Calu3 (cell line): ENCODE measurements around the gene CDKAL1. TPM values are rescaled to one million over a fixed set of nuclear protein-coding genes. Genes with fewer than 3 reads are reported as not detected.

ENCODE experiments used
- BruUV-seq: library from RNA; stranded (reverse); fragments of 400-500 nt; replicated peaks from 2 replicates; lab custom pipeline; 2021; lab: Mats Ljungman, UMichigan
- CTCF ChIA-PET: fragments of 300-600 bp; sonication (Branson Sonifier 250); formaldehyde crosslinking; loops from one replicate; lab custom pipeline; 2022; ENCODE audit warnings: antibody characterized with exemption; lab: Charles Lee
- DNase-seq: peaks from one replicate; pipeline ENCODE4 v3.0.0; 2022
- H3K27ac Mint-ChIP-seq: one replicate; pipeline ENCODE4 v1.8.0; 2022; ENCODE audit warnings: mixed read lengths; ENCODE audit not compliant: unreplicated experiment
- H3K27me3 Mint-ChIP-seq: one replicate; pipeline ENCODE4 v1.8.0; 2022; ENCODE audit warnings: mixed read lengths; ENCODE audit not compliant: unreplicated experiment
- H3K36me3 Mint-ChIP-seq: one replicate; pipeline ENCODE4 v1.8.0; 2022; ENCODE audit warnings: mild to moderate bottlenecking, moderate library complexity, mixed read lengths; ENCODE audit not compliant: insufficient read depth, unreplicated experiment
- H3K4me1 Mint-ChIP-seq: one replicate; pipeline ENCODE4 v1.8.0; 2022; ENCODE audit warnings: mild to moderate bottlenecking, low read depth, mixed read lengths; ENCODE audit not compliant: unreplicated experiment
- H3K4me3 Mint-ChIP-seq: one replicate; pipeline ENCODE4 v1.8.0; 2022; ENCODE audit warnings: mild to moderate bottlenecking, low read depth, moderate library complexity, mixed read lengths; ENCODE audit not compliant: unreplicated experiment
- H3K9me3 Mint-ChIP-seq: one replicate; pipeline ENCODE4 v1.8.0; 2022; ENCODE audit warnings: low read depth, mixed read lengths; ENCODE audit not compliant: unreplicated experiment
- CTCF ChIP-seq: fragments of 200-600 bp; IDR thresholded peaks from one replicate; pipeline ENCODE4 v1.8.0; 2022; ENCODE audit warnings: antibody characterized with exemption; ENCODE audit not compliant: unreplicated experiment
- intact Hi-C: fragments of 100-400 bp; cut with micrococcal nuclease; formaldehyde crosslinking; loops from one replicate; pipeline ENCODE4 v1.10.0; 2022; ENCODE audit not compliant: unreplicated experiment
- total RNA-seq: library from RNA; stranded (reverse); gene quantifications from 2 replicates; pipeline ENCODE4 v1.2.3, GENCODE V29; 2022

Gene CDKAL1
- total RNA-seq, 1 experiment from 2014 or later, result 39.6 TPM

GRCh38 chr6:21159465-21159864, 625.2 kb downstream of the CDKAL1 start:
- no peak overlapping the region for H3K4me3 Mint-ChIP-seq
- no peaks in the 10 kb centered on the region for H3K27me3 Mint-ChIP-seq
- CTCF ChIA-PET, result interaction anchor here (0.7 kb wide), 2 partner anchors 11 to 31 kb away, joined by 4 to 6 read pairs; no protein-coding TSS in a partner anchor
- intact Hi-C loops, result no loop called here
- DNase-seq, result no peak
- no TSS peak for BruUV-seq
- H3K36me3 Mint-ChIP-seq, result no peaks in the 10 kb centered on the region
- H3K9me3 Mint-ChIP-seq, result no peaks in the 10 kb centered on the region
- TF ChIP-seq CTCF, result no peak
- peaks cover 8% of the 10 kb centered on the region for H3K4me1 Mint-ChIP-seq
- no peak overlapping the region for H3K27ac Mint-ChIP-seq

DNA sequence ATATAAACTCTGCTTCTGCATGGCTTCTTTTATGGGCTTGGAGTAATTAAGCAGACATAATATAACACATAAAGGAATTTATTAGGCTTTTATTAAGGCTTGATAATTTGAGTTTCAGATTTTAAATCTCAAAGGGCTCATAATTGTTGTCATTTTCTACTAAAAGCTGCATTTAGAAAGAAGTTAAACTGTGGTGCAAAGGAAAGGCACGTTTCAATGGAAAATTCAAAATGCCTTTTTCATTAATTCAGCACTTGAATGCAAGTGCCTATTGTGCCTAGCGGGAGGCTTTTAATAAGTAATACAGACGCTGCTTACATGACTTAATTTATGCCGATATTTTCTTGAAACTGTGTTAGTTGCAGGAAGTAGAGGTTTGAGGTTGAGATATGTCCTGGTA, 627.5 kb downstream of the CDKAL1 start:
- Mint-ChIP-seq H3K4me1 (peaks cover 16% of the 10 kb centered on the region), H3K4me3 (no peak overlapping the region), H3K9me3 (no peaks in the 10 kb centered on the region), H3K27me3 (no peaks in the 10 kb centered on the region), H3K27ac (no peak overlapping the region), H3K36me3 (no peaks in the 10 kb centered on the region)
- intact Hi-C loops, result no loop called here
- no peak for TF ChIP-seq CTCF
- BruUV-seq, result no TSS peak
- no peak for DNase-seq
- CTCF ChIA-PET, result no interaction called here

GRCh38 chr6:21163110-21163837, 629.0 kb downstream of the CDKAL1 start:
- Mint-ChIP-seq H3K4me3 (no peak overlapping the region), H3K27me3 (no peaks in the 10 kb centered on the region), H3K36me3 (no peaks in the 10 kb centered on the region), H3K27ac (no peak overlapping the region), H3K9me3 (no peaks in the 10 kb centered on the region), H3K4me1 (peaks cover 16% of the 10 kb centered on the region)
- intact Hi-C loops, result no loop called here
- no peak for DNase-seq
- TF ChIP-seq CTCF, result no peak
- CTCF ChIA-PET, result interaction anchor here (0.5 to 0.8 kb wide), 3 partner anchors 13 to 640 kb away, joined by 3 to 6 read pairs (median 5); no protein-coding TSS in a partner anchor
- BruUV-seq, result no TSS peak

GRCh38 chr6:21163838-21164180, 629.6 kb downstream of the CDKAL1 start:
- H3K9me3 Mint-ChIP-seq, result no peaks in the 10 kb centered on the region
- H3K4me3 Mint-ChIP-seq, result no peak overlapping the region
- no peaks in the 10 kb centered on the region for H3K27me3 Mint-ChIP-seq
- TF ChIP-seq CTCF, result no peak
- no peak overlapping the region for H3K27ac Mint-ChIP-seq
- H3K4me1 Mint-ChIP-seq, result peaks cover 16% of the 10 kb centered on the region
- CTCF ChIA-PET, result interaction anchor here (0.6 to 0.8 kb wide), 2 partner anchors 12 to 639 kb away, joined by 3 to 6 read pairs; no protein-coding TSS in a partner anchor
- no peaks in the 10 kb centered on the region for H3K36me3 Mint-ChIP-seq
- no peak for DNase-seq
- BruUV-seq, result no TSS peak
- intact Hi-C loops, result no loop called here
